T47D (cell line): ENCODE measurements around the gene DOCK9.

Source experiments
- DNase-seq, 2 experiments: peaks; one replicate each; pipeline versions ENCODE4 v3.0.0 to v3.0.0-alpha.2; 2011 to 2012; ENCODE audit warnings: low read depth in 1 of 2, low spot score in 1 of 2
- JUND ChIP-seq: IDR thresholded peaks from 2 replicates; pipeline ENCODE4 v1.6.1; 2012; ENCODE audit warnings: low read depth
- in situ Hi-C: cut with HindIII; loops from 2 replicates; pipeline ENCODE4 v1.10.0; 2016; ENCODE audit warnings: low sequenced_read_pairs, low pct_unique_long_range_greater_than_20kb

Gene DOCK9, protein sequence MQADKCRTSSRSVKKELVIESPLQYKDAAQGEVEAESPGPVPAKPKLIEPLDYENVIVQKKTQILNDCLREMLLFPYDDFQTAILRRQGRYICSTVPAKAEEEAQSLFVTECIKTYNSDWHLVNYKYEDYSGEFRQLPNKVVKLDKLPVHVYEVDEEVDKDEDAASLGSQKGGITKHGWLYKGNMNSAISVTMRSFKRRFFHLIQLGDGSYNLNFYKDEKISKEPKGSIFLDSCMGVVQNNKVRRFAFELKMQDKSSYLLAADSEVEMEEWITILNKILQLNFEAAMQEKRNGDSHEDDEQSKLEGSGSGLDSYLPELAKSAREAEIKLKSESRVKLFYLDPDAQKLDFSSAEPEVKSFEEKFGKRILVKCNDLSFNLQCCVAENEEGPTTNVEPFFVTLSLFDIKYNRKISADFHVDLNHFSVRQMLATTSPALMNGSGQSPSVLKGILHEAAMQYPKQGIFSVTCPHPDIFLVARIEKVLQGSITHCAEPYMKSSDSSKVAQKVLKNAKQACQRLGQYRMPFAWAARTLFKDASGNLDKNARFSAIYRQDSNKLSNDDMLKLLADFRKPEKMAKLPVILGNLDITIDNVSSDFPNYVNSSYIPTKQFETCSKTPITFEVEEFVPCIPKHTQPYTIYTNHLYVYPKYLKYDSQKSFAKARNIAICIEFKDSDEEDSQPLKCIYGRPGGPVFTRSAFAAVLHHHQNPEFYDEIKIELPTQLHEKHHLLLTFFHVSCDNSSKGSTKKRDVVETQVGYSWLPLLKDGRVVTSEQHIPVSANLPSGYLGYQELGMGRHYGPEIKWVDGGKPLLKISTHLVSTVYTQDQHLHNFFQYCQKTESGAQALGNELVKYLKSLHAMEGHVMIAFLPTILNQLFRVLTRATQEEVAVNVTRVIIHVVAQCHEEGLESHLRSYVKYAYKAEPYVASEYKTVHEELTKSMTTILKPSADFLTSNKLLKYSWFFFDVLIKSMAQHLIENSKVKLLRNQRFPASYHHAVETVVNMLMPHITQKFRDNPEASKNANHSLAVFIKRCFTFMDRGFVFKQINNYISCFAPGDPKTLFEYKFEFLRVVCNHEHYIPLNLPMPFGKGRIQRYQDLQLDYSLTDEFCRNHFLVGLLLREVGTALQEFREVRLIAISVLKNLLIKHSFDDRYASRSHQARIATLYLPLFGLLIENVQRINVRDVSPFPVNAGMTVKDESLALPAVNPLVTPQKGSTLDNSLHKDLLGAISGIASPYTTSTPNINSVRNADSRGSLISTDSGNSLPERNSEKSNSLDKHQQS (N-terminal part only)

DNA sequence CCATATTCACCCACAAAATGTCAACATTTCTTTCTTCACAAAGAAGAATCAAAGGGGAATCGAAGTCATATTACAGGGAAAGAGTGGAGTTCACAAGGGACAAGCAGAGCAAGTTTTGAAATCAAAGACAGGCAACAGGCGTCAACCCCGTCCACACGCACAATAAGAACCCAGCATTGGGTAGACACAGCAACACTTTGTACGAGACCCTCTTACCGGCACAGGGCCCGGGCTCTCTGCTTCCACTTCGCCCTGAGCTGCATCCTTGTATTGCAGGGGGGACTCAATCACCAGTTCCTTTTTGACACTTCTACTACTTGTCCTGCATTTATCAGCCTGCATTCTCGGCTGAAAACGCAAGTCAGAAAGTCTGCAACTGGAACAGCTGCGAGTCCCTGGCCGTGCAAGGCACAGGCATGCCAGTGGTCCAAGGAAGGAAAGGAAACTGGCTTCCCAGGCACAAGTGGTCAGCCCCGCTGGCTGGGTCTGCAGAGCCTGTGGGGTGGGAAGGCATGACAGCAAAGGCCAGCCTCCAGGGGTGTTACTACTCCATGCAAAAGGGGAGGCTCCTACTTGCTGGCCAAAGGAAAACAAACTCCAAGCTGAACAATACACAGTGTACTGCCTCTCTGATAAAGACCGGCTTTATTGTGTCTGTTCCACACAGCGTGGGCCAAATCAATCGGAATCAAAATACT lies at the start of gene DOCK9:
Gene DOCK9, minus strand, starts transcription at position 497 of the 698 bp plus-strand sequence. Its CDS starts 155 bp downstream, at position 342.
- no peak for DNase-seq
- no peak for TF ChIP-seq JUND
- in situ Hi-C loops = no loop called here

DNA sequence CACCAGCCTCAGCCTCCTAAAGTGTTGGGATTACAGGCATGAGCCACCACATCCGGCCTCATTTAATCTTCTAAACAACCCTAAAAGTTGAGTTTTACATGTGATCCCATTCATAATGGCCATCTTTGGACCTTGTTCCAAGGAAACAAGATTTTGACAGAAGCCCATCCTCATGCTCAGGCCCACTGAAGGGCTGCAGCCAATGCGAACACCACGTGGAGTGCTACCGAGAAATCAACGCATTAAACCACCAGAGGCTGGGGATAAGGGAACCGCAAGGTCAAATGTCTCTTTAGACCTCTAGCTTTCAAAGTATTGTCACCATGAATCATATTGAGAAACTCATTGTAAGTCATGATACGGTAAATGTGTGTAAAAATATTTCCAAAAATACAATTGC lies 49.4 kb upstream of the DOCK9 start:
- no peak for TF ChIP-seq JUND
- in situ Hi-C loops = no loop called here
- DNase-seq = no peak

DNA sequence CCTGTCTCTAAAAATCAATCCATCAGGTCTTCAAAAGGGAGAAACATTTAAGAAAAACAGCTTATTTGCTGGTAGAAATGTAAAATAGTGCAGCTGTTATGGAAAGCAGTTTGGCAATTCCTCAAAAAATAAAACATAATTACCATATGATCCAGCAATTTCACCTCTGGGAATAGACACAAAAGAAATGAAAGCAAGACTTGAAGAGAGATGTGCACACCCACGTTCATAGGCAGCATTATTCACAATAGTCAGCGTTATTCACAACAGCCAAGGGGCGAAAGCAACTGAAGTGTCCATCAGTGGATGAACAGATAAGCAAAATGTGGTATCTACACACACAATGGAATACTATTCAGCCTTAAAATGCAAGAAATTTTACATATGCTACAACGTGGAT lies 45.1 kb upstream of the DOCK9 start:
- in situ Hi-C loops = no loop called here
- no peak for TF ChIP-seq JUND
- no peak for DNase-seq

DNA sequence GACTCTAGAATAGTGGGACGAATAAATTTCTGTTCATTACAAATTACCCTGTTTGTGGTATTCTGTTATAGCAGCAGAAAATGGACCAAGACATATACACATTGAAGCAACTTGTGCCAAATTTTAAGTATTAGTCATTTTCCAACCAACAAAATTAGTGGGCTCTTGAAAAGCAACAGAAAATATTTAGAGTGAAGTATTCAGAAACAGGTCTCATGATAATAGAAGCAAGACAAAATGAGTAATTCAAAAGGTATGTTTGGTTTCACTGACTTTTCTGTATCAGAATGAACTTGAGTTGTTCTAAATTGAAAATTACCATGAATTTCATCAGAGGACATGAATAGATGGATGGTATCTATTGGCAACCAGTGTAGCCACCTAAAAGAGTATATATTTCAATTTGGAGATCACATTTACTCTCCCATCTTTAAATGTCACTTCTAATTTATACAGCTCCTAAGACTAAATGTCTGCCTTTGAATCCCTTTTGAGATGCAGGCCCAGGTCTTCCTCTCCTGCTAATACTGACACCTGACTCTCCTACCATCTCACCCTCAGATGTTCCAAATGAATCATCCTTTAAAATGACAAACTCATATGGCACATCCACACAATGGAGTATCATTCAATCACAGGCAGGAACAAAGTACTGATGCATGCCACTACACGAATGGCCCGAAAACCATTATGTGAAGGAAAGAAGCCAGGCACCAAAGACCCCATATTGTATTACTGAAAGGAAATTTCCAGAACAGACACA lies 40.7 kb upstream of the DOCK9 start:
- no peak for DNase-seq
- in situ Hi-C loops = no loop called here
- no peak for TF ChIP-seq JUND

DNA sequence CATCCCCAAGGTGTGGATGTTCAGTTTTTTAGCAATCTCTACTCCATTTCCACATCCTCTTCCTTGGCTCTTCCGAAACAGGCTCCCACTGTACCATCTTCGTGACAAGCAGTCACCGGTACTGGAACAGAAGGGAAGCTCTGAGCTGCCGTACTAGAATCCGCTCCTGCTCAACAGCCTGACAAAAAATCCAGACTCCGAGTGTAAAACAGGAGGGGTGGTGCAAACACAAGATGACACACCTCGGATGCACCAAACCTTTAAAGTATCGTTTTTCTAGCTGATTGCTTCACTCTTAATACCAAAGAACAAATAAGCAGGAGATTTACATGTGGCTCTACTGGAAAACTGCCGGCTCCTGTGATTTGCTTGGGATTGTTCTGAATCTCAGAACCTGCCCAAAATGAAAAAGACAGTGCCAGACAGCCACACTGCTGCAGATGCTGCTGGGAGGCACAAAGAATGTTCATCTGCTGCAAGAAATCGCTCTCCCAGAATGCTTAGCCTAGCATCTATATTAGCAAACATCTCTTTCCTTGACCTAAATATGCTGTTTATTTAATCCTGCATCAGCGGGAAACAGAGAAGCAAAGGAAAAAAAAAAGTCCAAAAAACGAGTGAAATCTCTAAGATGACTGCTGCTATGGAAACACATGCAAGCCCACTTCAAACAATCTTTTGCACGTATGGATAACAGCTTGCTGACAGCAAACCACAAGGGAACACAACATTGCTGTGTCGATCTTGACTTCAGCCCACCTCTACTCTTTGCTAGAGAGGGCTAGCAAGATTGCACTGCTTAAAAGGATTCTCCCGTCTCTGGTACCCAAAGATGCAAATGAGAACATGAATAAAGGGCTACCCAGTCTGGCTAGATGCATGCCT lies 38.0 kb upstream of the DOCK9 start:
- TF ChIP-seq JUND = no peak
- in situ Hi-C loops = no loop called here
- DNase-seq = no peak

DNA sequence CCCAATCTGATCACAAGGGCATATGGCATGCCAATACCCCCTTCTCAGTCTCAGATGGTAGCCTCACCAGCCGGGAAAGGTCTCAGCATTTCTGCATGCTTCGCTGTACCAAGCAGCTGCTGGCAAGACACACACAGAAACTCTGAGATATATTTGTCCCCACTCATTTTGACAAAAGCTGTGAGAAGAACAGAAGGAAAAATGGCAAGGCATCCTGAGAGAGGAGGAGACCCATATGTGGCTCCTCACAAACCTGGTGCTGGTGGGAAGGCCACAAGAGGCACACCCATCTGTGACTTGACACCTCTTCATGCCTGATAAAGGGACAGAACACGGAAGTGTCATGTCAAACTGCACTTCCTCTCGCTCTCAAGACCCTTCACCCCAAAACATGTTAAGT lies 36.7 kb upstream of the DOCK9 start:
- TF ChIP-seq JUND = no peak
- in situ Hi-C loops = no loop called here
- DNase-seq = no peak

DNA sequence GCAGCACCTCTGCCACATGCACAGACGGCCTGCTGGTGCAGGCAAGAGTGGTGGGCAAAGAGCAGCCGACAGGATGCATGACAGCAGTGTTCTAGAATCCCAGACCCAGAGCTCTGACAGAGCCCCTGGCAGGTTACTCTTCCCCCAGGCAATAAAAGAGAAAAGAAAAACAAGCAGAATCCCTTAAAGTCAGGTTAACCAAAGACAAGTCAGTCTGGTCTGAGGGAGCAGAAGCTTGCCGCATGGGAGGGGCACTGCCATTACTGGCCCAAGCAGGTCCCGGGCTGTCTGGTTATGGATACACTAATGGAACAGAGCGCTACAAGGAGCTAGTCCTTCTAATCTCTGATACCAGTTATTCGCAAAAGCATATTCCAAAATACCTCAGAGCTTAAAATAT lies 36.1 kb upstream of the DOCK9 start:
- TF ChIP-seq JUND = no peak
- DNase-seq = no peak
- in situ Hi-C loops = no loop called here

DNA sequence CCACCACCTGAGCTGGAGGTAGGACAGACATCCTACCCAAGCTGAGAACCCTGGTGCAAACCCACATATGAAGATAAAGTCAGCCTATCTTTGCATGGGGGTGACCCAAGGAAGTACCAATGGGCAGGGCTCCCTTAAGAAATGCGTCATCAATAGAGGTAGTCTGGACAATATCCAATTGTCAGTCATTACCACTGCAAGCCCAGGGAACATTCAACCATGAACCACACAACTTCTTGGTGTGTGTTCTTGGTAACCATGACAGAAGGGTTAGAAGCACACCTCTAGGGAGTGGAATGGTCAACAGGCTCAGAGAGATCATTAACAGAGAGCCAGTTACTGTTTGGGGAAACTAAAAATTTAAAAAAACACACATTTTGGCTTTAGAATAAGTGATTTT lies 34.7 kb upstream of the DOCK9 start:
- no peak for DNase-seq
- TF ChIP-seq JUND = no peak
- in situ Hi-C loops = no loop called here

DNA sequence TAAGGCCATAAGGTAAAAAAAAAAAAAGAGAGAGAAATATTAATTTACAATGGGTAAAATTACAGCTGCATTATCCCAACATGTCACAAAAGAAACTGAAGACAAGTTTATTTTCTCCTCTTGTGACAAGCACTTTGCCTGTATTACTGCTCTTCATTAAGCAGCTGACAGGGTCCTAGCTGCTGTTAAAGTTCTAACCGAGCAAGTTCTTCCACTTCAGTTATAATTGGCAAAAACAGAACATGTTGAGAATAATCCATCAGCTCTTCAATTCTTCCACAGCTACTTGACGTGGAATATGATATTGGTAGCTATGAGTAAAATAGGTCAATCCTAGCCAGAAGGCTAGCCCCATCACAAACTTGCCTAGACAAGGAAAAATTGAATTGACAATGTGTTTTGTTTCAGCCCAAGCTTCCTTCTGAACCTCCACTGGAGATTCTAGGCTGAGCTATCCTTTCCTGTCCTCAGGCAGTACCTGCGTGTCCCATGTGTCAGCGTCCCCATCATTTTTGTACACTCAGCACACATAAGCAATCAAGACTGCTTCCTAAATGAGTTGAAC lies 32.2 kb upstream of the DOCK9 start:
- TF ChIP-seq JUND = no peak
- in situ Hi-C loops = no loop called here
- DNase-seq = peak in 1 of 2 experiments; percentile 11

DNA sequence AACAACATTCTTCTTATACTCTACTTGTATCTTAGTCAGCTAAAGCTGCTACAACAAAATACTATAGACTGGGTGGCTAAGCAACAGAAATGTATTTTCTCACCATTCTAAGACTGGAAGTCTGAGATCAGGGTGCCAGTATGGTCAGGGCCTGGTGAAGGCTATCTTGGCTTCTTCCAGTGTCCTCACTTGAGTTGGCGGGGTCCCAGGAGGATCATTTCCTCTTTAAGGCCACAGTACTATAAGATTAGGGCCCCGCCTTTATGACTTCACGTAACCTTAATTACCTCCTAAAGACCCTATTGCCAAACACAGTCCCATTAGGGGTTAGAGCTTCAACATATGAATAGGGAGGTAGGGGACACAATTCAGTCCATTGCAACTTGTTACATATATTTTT lies 30.7 kb upstream of the DOCK9 start:
- DNase-seq = no peak
- in situ Hi-C loops = no loop called here
- TF ChIP-seq JUND = no peak
